ENCODE results near the gene THEM4.
"Not testable (repeated sequence)": the region's sequence is repeated elsewhere in the genome, so short reads cannot be mapped to it uniquely, and the experiment has no call there.

The THEM4 gene

GRCh38 chr1:151882466-151882865, 26.8 kb downstream of the THEM4 start:
- TF ChIP-seq CTCF (IDR thresholded peaks at IDR 0.05; ENCODE audit: low read depth, low read length) = no peak
- H3K9me3 ChIP-seq (ENCODE audit: severe bottlenecking) = peaks cover 5% of the 10 kb centered on the region
- H3K4me3 ChIP-seq (ENCODE audit: low read depth, low read length) = no peak overlapping the region
- DNase-seq = no peak
- no peaks in the 10 kb centered on the region for H3K36me3 ChIP-seq
- no peaks in the 10 kb centered on the region for H3K27me3 ChIP-seq (ENCODE audit: insufficient read depth, low read depth, severe bottlenecking)
- no peak overlapping the region for H3K27ac ChIP-seq

- H3K27me3 ChIP-seq (ENCODE audit: insufficient read depth, low read depth, severe bottlenecking) = no peaks in the 10 kb centered on the region
- no peak overlapping the region for H3K27ac ChIP-seq
- TF ChIP-seq CTCF (IDR thresholded peaks at IDR 0.05; ENCODE audit: low read depth, low read length) = peak; percentile 62
- H3K36me3 ChIP-seq = no peaks in the 10 kb centered on the region
- H3K9me3 ChIP-seq (ENCODE audit: severe bottlenecking) = no peaks in the 10 kb centered on the region
- no peak for DNase-seq
- no peak overlapping the region for H3K4me3 ChIP-seq (ENCODE audit: low read depth, low read length)
These were observed 27.8 kb downstream of the THEM4 start for GRCh38 chr1:151881479-151881878.

- H3K4me3 ChIP-seq (ENCODE audit: low read depth, low read length) = no peak overlapping the region
- DNase-seq = no peak
- H3K27me3 ChIP-seq (ENCODE audit: insufficient read depth, low read depth, severe bottlenecking) = no peaks in the 10 kb centered on the region
- TF ChIP-seq CTCF (IDR thresholded peaks at IDR 0.05; ENCODE audit: low read depth, low read length) = no peak
- H3K27ac ChIP-seq = no peak overlapping the region
- H3K9me3 ChIP-seq (ENCODE audit: severe bottlenecking) = no peaks in the 10 kb centered on the region
- H3K36me3 ChIP-seq = no peaks in the 10 kb centered on the region
These were observed 33.8 kb downstream of the THEM4 start for GRCh38 chr1:151875419-151876097.

- not testable (repeated sequence) for H3K27ac ChIP-seq; H3K36me3 ChIP-seq; H3K9me3 ChIP-seq (ENCODE audit: severe bottlenecking); DNase-seq; H3K4me3 ChIP-seq (ENCODE audit: low read depth, low read length); H3K27me3 ChIP-seq (ENCODE audit: insufficient read depth, low read depth, severe bottlenecking)
These were observed 36.5 kb downstream of the THEM4 start for GRCh38 chr1:151872776-151873175.

- no peak overlapping the region for H3K27ac ChIP-seq
- H3K36me3 ChIP-seq = no peaks in the 10 kb centered on the region
- no peak for TF ChIP-seq CTCF (IDR thresholded peaks at IDR 0.05; ENCODE audit: low read depth, low read length)
- H3K9me3 ChIP-seq (ENCODE audit: severe bottlenecking) = no peaks in the 10 kb centered on the region
- H3K4me3 ChIP-seq (ENCODE audit: low read depth, low read length) = no peak overlapping the region
- H3K27me3 ChIP-seq (ENCODE audit: insufficient read depth, low read depth, severe bottlenecking) = no peaks in the 10 kb centered on the region
- DNase-seq = no peak
These were observed 37.9 kb downstream of the THEM4 start for GRCh38 chr1:151871284-151872030.

GRCh38 chr1:151868486-151868885, 40.8 kb downstream of the THEM4 start:
- no peak for TF ChIP-seq CTCF (IDR thresholded peaks at IDR 0.05; ENCODE audit: low read depth, low read length)
- H3K9me3 ChIP-seq (ENCODE audit: severe bottlenecking) = no peaks in the 10 kb centered on the region
- no peak for DNase-seq
- no peaks in the 10 kb centered on the region for H3K36me3 ChIP-seq
- no peak overlapping the region for H3K4me3 ChIP-seq (ENCODE audit: low read depth, low read length)
- no peak overlapping the region for H3K27ac ChIP-seq
- H3K27me3 ChIP-seq (ENCODE audit: insufficient read depth, low read depth, severe bottlenecking) = no peaks in the 10 kb centered on the region

All from WERI-Rb-1 (cell line).